Measurements from ENCODE around the gene OR51A4.
"Not testable (repeated sequence)": the region's sequence is repeated elsewhere in the genome, so short reads cannot be mapped to it uniquely, and the experiment has no call there.

The OR51A4 gene

GRCh38 chr11:4947505-4947904, at the start of gene OR51A4:
OR51A4 (minus strand) TSS chr11:4947605; CDS start chr11:4947100, 505 bp downstream.
- ATAC-seq, result no peak
- no peak for DNase-seq

GRCh38 chr11:4994551-4994950, 47.1 kb upstream of the OR51A4 start, which contains the start of gene OR51L1:
OR51L1 (plus strand) TSS chr11:4994851; CDS start chr11:4998983, 4,132 bp downstream.
- DNase-seq (no peak), ATAC-seq (no peak)

GRCh38 chr11:4991060-4991459, 43.7 kb upstream of the OR51A4 start:
- ATAC-seq (no peak), DNase-seq (no peak)

GRCh38 chr11:4983841-4984240, 36.4 kb upstream of the OR51A4 start:
- DNase-seq (no peak), ATAC-seq (no peak)

- DNase-seq (no peak), ATAC-seq (no peak)
Observed at GRCh38 chr11:4982678-4983077, 35.3 kb upstream of the OR51A4 start.

GRCh38 chr11:4979036-4979435, 31.6 kb upstream of the OR51A4 start:
- DNase-seq (no peak), ATAC-seq (no peak)

- no peak for DNase-seq
- no peak for ATAC-seq
Observed at GRCh38 chr11:4975436-4975835, 28.0 kb upstream of the OR51A4 start.

GRCh38 chr11:4962816-4963215, 15.4 kb upstream of the OR51A4 start:
- ATAC-seq (no peak), DNase-seq (no peak)

GRCh38 chr11:4960877-4961276, 13.5 kb upstream of the OR51A4 start:
- no peak for DNase-seq
- ATAC-seq, result no peak

- DNase-seq (no peak), ATAC-seq (no peak)
Observed at GRCh38 chr11:4957396-4957795, 10.0 kb upstream of the OR51A4 start.

GRCh38 chr11:4955613-4956012, 8.2 kb upstream of the OR51A4 start, which contains the start of gene OR51A2:
OR51A2 (minus strand) TSS chr11:4955713; CDS start chr11:4955713, 0 bp downstream.
- not testable (repeated sequence) for ATAC-seq

GRCh38 chr11:4936745-4937144, 10.7 kb downstream of the OR51A4 start:
- no peak for DNase-seq
- ATAC-seq, result no peak

More at GRCh38 chr11:4955613-4956012, 8.2 kb upstream of the OR51A4 start, which contains the start of gene OR51A2:
- not testable (repeated sequence) for DNase-seq

- no peak for DNase-seq
- no peak for ATAC-seq
Observed at GRCh38 chr11:4932751-4933150, 14.7 kb downstream of the OR51A4 start.

- ATAC-seq, result no peak
Observed at GRCh38 chr11:4926608-4927007, 20.8 kb downstream of the OR51A4 start.

GRCh38 chr11:4924239-4924638, 23.2 kb downstream of the OR51A4 start, which contains the start of gene OR51G1:
OR51G1 (minus strand) TSS chr11:4924339; CDS start chr11:4924339, 0 bp downstream.
- no peak for ATAC-seq

More at GRCh38 chr11:4926608-4927007, 20.8 kb downstream of the OR51A4 start:
- no peak for DNase-seq

GRCh38 chr11:4922304-4922703, 25.1 kb downstream of the OR51A4 start:
- ATAC-seq, result no peak

More at GRCh38 chr11:4924239-4924638, 23.2 kb downstream of the OR51A4 start, which contains the start of gene OR51G1:
- no peak for DNase-seq

GRCh38 chr11:4921796-4922195, 25.6 kb downstream of the OR51A4 start:
- ATAC-seq (no peak), DNase-seq (no peak)

More at GRCh38 chr11:4922304-4922703, 25.1 kb downstream of the OR51A4 start:
- DNase-seq, result no peak

GRCh38 chr11:4919250-4919649, 28.2 kb downstream of the OR51A4 start, which contains the start of gene OR51G2:
OR51G2 (minus strand) TSS chr11:4919350; CDS start chr11:4915663, 3,687 bp downstream.
- ATAC-seq (no peak), DNase-seq (no peak)

GRCh38 chr11:4916581-4916980, 30.8 kb downstream of the OR51A4 start:
- DNase-seq (no peak), ATAC-seq (no peak)

GRCh38 chr11:4903484-4903883, 43.9 kb downstream of the OR51A4 start, which contains the start of gene OR51A7:
OR51A7 (plus strand) TSS chr11:4903783; CDS start chr11:4907370, 3,587 bp downstream.
- DNase-seq (no peak), ATAC-seq (no peak)

Data from stimulated activated naive CD8-positive, alpha-beta T cell treated with anti-CD3 and anti-CD28 coated beads, Interleukin-15, Interleukin-2, amounts not matched to agents 100 U/mL and 50 U/mL, for 24 hours (primary cell).